ENCODE results near the gene RND1.

GRCh38 chr12:48862760-48863159 is 2.9 kb downstream of the RND1 start:
- TF ChIP-seq CTCF (conservative IDR thresholded peaks at IDR 0.05; ENCODE audit: low read depth in 2 of 2) (no peak), EZH2phosphoT487 (IDR thresholded peaks at IDR 0.05; ENCODE audit: unreplicated experiment) (no peak)
